Fibroblast of villous mesenchyme (primary cell): ENCODE measurements around the gene UAP1. TPM values are rescaled to one million over a fixed set of nuclear protein-coding genes. Genes with fewer than 3 reads are reported as not detected.
A peak's percentile ranks its signal among the peaks of the same experiment; 100 is the strongest.

Experiments
- DNase-seq: peaks from one replicate; pipeline ENCODE4 v3.0.0-alpha.2; 2010; ENCODE audit warnings: low read depth
- H3K4me3 ChIP-seq: 2 replicates; pipeline ENCODE4 v1.5.1; 2011; ENCODE audit warnings: low read depth, mild to moderate bottlenecking, low read length
- total RNA-seq: library from RNA; depleted of rRNA; stranded (reverse); fragments of >200 nt; gene quantifications from 2 replicates; pipeline ENCODE4 v1.2.3, GENCODE V29; 2012
- TF ChIP-seq, protein P1 (sequence below): IDR thresholded peaks from 2 replicates; pipeline ENCODE4 v1.5.1; 2012; ENCODE audit warnings: low read depth, mild to moderate bottlenecking, low read length; ENCODE audit not compliant: insufficient read depth

Gene UAP1
- total RNA-seq, 1 donor, result 108 TPM

GRCh38 chr1:162625679-162626078, 64.2 kb downstream of the UAP1 start:
- H3K4me3 ChIP-seq, result no peak overlapping the region
- TF ChIP-seq, protein P1, sequence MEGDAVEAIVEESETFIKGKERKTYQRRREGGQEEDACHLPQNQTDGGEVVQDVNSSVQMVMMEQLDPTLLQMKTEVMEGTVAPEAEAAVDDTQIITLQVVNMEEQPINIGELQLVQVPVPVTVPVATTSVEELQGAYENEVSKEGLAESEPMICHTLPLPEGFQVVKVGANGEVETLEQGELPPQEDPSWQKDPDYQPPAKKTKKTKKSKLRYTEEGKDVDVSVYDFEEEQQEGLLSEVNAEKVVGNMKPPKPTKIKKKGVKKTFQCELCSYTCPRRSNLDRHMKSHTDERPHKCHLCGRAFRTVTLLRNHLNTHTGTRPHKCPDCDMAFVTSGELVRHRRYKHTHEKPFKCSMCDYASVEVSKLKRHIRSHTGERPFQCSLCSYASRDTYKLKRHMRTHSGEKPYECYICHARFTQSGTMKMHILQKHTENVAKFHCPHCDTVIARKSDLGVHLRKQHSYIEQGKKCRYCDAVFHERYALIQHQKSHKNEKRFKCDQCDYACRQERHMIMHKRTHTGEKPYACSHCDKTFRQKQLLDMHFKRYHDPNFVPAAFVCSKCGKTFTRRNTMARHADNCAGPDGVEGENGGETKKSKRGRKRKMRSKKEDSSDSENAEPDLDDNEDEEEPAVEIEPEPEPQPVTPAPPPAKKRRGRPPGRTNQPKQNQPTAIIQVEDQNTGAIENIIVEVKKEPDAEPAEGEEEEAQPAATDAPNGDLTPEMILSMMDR, result no peak
- peak; percentile 44 for DNase-seq

DNA sequence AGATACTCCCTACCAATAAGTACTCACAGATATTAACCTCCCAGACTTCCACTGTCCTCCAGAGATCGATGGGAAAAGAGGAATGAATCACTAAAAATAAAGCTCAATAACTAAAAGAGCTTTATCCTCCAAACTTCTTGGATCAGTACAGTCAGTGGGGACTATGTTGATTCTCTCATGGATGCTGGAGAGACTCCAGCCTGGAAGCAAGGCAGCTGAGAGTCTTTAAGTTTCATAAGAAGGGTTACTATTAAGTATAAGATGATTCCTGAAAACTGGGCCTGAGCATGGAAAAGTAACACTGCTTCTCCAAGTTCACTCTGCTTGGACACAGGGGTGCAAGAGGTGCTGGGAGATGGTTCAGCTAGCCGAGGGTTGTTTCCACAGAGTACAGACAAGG, 64.6 kb downstream of the UAP1 start:
- DNase-seq, result no peak
- TF ChIP-seq, protein P1, result no peak
- no peak overlapping the region for H3K4me3 ChIP-seq

DNA sequence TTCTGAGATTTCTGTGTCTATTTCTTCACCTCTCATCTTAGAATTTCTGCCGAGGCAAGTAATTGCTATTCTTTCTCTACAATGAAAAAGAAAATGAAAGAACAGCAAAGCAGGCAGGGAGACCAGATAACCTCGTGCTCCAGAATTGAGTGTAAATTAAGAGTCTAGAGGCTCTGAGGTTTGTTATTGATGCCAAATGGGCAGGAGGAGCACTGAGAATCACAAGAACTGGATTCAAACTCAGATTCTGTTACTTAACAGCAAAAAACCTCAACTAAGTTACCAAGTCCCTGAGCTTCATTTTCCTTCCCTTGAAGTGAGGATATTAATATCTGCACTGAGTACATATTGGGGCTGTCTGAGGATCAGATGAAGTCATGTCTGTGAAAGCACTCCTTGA, 65.2 kb downstream of the UAP1 start:
- TF ChIP-seq, protein P1, result no peak
- H3K4me3 ChIP-seq, result no peak overlapping the region
- DNase-seq, result no peak

GRCh38 chr1:162627662-162628296, 66.3 kb downstream of the UAP1 start:
- no peak overlapping the region for H3K4me3 ChIP-seq
- DNase-seq, result peak; percentile 52
- TF ChIP-seq, protein P1, result peak; percentile 66

DNA sequence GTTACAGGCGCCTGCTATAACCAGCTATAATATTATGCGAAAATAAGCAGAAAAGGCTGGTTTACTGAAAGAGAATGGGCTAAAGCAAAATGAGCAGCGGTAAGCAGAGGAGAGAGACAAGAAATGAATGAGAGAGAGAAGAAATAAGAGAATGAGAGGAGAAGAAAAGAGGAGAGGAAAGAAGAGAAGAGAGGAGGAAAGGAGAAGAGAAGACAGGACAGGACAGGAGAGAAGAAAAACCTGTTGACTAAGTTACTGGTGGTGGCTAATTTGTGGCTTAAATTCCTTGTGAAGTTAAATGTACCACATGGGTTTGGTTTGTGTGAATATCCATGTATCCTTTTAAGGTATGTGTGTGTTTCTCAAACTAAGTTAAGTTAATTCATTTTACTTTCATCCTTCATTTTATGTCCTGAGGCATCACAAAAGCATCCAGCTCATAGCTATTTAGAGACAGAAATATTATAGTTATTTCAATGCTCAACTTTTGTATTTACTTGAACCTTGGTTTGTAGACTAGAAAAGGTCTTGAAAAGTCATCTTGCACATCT, 67.6 kb downstream of the UAP1 start:
- H3K4me3 ChIP-seq, result no peak overlapping the region
- DNase-seq, result no peak

GRCh38 chr1:162629651-162630050, 68.1 kb downstream of the UAP1 start:
- no peak overlapping the region for H3K4me3 ChIP-seq
- peak; percentile 85 for DNase-seq

More for the DNA sequence above, 67.6 kb downstream of the UAP1 start:
- TF ChIP-seq, protein P1, result no peak

More at GRCh38 chr1:162629651-162630050, 68.1 kb downstream of the UAP1 start:
- TF ChIP-seq, protein P1, result no peak
